NCI-H82 (cell line): ENCODE data around the gene GABBR2.
"Not testable (repeated sequence)": the region's sequence is repeated elsewhere in the genome, so short reads cannot be mapped to it uniquely, and the experiment has no call there.

Source experiments
- DNase-seq: peaks from one replicate; lab custom pipeline; 2025; lab: John Stamatoyannopoulos, UW

GABBR2 gene

DNA sequence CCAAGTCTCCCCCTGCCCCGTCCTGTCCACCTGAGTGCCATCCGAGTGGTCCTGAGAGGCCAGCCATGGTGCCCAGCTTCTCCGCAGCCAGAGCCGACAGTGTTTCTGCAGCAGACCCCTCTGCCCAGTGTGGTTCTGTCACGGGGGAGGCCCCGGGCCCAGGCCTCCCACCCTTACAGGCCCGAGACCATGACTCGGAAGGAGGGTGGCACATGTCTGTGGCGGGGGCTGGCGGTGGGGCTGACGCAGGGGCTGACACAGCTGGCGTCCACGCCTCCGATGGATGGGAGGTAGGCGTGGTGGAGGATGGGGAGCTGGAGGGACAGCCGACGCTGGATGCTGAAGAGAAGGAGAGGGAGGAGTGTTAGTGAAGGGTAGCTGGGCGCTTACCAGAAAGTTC is 418.3 kb downstream of the GABBR2 start:
- DNase-seq: no peak

DNA sequence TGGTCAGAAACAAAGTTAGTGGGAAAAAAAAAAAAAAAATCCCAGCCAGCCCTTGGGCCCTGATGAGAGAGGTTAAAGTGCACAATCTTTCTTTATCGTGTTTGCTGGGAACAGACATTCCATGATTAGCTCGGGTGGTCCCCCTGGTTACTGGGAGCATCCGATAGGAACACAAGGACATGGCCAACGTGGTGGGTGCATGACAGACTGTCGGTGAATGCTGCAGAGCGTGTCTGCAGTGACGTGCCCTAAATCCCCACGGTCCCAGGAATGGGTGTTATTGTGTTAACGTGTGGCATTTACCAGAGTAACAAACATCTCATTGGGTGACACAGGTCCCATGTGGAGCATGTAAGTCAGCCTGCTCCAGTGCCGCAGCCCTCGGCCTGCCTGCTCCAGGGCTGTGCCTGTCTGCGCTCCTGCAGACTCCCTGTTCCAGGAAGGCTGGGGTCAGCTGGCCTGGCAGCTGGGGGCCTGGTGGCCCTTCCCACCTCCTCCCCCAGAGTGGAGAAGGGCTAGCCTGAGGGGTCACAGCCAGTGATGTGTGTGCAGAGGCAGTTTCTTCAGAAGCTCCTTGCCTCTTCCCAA is 419.0 kb downstream of the GABBR2 start:
- DNase-seq: no peak

DNA sequence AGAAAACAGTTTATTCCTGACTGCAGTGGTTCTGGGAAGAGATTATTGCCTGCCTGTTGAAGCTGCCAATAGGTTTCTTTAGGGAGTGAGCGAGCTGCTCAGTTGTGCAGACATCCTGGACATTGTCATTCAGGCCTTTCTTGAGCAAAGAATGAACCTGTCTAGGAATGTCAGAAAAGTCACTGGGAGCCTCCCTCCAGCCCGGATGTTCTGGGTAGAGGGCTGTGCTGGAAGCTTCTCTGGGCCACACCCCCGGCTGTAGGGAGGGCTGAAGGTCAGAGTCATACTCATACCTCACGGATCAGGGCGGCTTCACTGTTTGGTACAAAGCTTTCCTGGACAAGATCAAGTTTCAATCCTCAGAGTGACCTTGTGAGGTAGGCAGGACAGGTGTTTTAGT is 419.9 kb downstream of the GABBR2 start:
- no peak for DNase-seq

DNA sequence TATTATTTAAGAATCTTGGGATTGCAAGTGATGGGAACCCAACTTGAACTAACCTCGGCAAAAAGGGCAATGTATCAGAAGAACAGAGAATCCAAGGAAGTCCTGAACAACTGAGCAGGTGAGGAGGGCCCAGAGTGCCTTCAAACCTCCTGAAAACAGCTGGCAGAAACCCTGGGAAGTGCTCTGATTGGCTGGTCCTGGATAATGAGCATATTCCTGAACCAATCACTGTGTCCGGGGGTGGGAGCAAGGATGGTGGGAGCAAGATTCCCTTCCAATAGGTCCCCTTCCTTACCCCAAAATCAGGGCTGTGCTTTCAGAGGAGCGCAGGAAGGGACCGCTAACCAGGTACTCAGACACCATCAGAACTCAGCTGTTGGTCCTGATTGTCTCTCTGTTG is 421.4 kb downstream of the GABBR2 start:
- DNase-seq: peak; percentile 34

DNA sequence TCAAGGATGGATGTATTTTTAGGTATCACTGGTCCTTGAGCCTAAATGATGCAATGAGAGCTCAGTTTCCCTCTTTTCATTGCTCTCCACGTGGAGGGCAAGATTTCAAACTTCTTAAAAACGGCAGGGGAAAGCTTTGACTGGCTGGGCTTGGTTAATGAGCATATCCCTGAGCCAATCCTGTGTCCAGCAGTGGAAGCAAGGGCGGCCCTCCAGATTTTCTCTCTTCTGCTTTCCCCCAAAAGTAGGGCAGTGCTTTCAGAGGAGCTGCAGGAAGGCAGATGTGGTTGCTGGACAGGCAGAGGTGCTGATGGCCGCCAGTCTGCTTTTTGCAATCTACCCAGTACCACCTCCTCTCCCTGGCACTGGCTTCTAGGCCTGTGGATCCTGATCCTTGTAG is 423.3 kb downstream of the GABBR2 start:
- no peak for DNase-seq

DNA sequence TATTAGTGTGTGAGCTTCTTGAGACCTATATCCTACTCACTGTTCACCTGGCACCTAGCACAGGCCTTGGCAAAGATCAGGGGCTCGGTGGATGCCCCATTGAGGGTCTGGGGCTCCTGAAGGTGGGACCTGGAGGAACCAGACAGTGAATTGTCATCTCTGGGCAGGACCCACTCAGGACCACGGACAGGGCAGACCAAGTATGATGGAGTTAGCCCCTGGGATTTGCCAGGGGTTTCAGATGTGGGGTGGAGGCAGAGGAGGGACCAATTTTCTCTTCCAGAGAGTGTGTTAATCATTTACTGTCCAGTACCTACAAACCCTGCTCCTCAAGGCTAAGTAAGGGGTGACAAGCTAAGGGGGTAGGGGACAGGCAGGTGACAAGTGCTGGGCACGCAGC is 424.0 kb downstream of the GABBR2 start:
- DNase-seq: no peak

DNA sequence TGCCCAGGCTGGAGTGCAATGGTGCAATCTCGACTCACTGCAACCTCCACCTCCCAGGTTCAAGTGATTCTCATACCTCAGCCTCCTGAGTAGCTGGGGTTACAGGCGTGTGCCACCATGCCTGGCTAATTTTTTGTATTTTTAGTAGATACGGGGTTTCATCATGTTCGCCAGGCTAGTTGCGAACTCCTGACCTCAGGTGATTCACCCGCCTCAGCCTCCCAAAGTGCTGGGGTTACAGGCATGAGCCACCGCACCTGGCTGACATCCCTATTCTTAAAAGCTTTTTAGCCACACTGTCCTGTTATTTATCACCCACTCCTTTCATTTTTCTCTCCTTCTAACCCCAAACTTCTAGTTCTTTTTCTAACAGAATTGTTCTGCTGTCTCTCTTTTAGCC is 425.6 kb downstream of the GABBR2 start:
- not testable (repeated sequence) for DNase-seq

DNA sequence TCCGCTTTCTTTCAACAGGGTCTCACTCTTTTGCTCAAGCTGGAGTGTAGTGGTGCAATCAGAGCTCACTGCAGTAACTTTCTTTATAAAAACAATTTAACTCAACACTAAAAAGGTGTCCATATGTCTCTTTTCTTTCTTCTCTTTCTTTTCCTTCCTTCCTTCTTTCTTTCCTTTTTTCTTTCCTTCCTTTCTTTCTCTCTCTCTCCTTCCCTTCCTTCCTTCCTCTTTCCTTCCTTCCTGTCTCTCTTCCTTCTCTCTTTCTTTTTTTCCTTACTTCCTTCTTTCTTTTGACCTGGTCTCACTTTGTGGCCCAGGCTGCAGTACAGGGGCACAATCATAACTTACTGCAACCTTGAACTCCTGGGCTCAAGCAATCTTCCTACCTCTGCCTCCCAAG is 427.5 kb downstream of the GABBR2 start:
- DNase-seq: no peak

DNA sequence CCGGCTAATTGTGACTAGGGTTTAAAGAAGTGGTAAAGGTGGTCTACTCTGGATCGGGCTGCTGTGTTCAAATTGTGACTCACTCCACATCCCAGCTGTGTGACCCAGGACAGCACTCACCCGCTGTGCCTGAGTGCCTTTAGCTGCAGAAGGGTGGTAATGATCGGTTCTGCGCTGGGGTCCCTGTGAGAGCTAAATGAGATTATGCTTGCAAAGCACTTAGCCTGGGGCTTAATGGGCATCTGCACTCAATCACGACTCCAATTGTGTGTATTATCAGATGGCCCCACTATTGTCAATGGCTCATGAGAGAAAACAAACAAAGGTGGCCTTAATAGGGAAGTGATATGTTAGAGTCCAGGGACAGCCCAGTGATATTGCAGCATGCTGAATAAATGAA is 428.2 kb downstream of the GABBR2 start:
- peak; percentile 97 for DNase-seq

DNA sequence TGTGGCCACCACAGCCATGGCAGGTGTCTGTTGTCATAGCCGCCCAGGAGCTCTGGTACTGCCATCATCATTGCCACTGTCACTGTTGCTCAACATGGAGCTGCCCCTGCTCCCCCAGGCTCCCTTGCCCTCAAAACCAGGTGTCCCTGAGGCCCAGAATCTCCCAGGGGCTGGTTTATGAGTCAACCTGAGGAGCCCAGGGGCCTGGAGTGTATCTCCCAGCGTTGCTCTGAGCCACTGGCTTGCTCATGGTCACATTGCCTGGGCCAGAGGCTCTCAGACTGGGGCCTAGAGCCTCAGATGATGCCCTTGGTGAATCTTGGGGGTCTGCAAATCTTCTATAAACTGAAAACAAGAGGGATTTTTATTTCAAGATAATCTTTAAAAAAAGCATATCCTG is 428.6 kb downstream of the GABBR2 start:
- no peak for DNase-seq

DNA sequence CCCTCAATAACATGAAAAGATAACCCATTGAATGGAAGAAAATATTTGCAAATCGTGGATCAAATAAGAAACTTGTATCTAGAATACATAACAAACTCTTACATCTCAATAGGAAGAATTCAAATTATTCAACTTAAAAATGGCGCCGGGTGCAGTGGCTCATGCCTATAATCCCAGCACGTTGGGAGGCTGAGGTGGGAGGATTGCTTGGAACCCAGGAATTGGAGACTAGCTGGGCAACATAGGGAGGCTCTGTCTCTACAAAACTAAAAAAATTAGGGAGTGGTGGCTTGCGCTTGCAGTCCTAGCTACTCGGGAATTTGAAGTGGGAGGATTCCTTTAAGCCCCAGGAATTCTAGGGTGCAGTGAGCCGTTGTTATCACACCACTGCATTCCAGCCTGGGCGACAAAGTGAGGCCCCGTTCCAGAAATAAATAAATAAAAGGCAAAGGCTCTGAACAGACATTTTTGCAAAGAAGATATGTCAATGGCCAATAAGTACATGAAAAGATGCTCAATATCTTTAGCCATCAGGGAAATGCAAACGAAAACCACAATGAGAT is 431.7 kb downstream of the GABBR2 start:
- no peak for DNase-seq

DNA sequence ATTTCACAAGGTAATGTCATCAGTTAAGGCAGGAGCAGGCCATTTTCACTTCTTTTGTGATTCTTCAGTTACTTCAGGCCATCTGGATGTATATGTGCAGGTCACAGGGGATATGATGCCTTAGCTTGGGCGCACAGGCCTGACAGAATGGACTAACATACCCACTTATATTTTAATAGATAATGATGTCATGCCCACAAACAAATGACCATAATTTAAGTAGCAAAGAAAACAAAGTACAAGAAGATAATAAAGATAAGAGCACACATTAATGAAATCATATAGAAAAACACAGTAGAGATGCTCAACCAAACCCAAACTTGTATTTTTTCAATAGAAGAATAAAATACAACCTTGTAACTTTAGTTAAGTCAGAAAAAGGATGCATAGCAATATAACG is 433.6 kb downstream of the GABBR2 start:
- DNase-seq: no peak

DNA sequence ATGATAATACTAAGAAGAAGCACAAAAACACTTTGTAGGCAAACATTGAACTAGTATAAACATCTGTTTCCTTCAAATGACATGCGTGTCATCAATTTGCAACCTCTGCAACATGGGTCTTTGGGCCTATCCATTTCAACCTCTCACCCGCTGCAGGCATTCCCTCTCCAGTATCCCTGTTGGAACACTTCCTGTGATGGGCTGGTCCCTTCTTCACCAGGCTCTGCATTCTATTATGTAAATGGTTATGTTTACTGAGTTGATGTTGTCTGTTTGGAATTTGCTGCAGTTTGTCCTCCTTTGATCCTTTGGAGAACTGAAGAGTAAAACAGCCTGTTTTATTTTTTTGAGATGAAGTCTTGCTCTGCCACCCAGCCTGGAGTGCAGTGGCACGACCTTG is 436.7 kb downstream of the GABBR2 start:
- no peak for DNase-seq

DNA sequence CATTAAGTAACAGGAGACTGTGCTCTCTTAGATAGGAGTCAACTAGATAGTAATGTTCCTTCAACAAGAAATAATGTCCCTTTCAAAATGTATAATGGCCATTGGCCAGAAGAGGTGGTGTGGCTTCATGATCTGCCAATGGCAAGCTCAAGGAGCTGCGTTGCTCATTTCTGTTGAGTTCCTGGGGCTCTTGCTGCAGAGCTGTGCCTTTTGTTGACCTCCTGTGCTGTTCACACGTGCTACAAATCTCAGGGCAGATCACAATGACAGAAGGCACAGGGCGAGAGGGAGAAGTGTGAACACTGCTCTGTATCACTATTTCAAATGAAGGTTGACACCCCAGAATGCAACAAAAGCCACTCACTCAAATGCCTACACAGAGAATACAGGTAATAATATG is 437.3 kb downstream of the GABBR2 start:
- DNase-seq: no peak

DNA sequence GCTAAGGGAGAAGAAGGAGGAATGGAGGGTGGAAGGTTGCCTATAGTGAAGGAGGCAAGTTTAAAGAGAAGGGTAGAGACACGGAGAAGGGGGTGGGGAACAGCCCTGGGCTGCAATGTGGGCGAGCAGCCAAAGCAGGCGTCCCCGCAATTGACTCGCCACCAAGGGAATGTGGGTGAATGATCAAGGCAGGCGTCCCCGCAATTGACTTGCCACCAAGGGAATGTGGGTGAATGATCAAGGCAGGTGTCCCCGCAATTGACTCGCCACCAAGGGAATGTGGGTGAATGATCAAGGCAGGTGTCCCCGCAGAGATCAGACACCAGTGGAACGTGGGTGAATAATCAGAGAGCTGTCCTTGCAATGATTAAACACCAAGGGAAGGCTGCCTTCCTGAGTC is 438.5 kb downstream of the GABBR2 start:
- not testable (repeated sequence) for DNase-seq

DNA sequence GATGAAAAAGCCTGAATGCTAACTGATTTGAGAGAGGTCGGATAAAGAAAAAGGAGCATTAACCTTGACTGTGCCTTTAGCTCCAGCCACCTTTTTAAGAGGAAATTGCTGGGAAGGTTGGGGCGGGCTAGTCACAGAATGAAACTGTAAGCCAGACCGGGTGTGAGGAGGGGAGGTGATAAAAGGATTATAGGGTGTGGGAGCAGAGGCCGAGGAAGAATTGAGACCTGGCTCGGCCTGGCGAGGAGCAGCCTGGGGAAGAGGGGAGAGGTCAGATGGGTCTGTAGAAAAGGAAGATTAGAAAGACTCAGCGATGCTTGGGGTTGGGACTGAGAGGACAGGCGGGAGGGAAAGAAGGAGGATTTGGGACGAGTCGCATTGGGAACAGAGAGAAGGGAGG is 439.1 kb downstream of the GABBR2 start:
- peak; percentile 59 for DNase-seq

DNA sequence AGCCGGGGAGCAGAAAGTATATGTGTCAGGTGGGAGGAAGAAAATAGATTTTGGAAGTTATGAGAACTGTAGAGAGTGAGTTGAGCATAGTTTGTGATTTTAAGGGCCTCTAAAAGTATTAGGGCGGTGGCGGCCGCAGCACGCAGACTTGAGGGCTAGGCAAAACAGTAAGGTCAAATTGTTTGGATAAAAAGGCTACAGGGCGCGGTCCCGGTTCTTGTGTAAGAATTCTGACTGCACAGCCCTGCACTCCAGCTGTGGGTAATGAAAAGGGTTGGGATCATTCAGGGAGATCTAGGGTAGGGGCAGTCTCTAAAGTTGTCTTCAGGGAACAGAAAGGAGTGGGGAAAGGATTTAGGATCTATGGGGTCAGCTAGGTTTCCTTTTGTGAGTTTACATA is 441.2 kb downstream of the GABBR2 start:
- DNase-seq: not testable (repeated sequence)

DNA sequence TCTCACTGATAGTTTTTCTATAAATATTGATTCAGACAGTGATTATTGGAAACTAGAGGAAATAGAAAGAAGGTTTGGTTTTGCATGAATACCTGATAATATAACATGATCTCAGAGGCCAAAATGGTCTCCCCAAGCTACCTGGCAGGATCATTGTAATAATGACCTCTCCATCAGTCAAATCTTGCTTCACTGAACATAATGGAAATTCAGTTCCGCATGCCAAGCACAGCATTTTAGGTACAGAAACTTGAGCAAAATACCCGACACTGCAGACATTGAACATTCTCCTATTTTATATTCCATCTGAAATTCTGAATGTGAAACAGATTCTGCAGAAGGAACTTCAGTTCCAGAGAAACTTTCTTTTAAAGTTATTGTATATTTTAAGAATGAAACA is 444.2 kb downstream of the GABBR2 start:
- no peak for DNase-seq

DNA sequence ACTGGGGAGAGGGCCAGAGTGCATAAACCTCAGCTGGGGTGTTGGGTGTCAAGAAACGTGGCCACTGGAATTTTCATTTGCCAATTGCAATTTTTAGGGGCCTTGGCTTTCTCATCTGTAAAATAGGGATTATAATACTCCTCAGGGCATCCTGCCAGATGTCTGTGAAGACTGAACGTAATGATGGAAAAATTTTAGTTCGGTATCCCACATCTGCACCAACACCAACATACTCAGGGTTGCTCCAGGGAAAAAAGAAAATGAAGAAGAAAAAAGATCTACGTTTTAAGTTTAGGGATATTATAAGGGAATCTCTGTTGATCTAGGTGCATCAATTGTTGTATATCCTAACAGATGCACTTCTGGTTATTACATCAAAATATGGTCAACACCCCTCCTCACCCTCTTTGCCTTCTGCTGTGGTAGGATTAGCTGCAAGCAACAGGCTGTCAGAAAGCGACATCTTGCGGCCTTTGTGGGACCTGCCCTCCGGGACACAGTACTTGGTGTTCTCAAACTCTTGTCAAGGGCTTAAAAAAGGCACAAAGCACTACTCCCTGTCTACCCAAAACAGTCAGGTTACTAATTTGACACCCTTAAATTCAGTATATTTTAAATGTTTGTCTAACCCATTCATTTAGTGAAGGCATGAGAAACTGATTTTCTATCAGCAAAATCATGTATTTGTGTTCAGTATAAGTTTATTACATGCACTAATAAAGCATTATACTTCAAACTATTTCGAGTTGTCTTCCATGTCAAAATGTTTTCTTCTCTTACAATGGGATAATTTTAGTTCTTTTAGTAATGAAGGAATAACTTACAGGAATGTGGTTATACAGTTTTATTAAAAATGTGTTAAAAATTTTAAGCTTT is 445.0 kb downstream of the GABBR2 start:
- peak; percentile 92 for DNase-seq

DNA sequence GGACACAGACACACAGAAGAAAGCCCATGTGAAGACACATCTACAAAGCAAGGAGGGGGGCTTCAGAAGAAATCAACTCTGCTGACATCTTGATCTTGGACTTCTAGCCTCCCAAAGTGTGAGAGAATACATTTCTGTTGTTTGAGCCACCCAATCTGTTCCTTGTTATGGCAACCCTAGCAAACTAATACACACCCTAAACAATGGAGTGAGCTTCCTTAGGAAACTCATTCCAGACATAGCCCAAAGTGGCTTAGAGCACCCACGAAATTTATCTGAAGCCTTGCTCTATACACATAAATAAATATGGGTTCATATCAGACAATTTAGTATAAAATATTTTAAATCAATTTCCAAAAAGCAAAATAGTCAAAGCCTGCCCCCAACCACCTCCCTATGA is 445.7 kb downstream of the GABBR2 start:
- DNase-seq: no peak

DNA sequence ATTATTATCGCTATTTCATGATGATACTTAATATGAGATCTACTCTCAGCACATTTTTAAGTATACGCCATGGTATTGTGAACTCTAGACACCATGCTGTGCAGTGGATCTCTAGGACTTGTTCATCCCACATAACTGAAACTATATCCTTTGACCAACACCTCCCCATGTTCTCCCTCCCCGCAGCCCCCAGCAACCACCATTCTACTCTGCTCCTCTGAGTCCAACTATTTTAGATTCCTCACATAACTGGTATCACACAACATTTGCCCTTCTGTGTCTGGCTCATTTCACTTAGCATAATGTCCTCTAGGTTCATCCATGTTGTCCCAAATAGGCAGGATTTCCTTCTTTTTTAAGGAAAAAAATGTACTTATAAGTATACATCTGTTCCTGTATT is 446.7 kb downstream of the GABBR2 start:
- DNase-seq: no peak

DNA sequence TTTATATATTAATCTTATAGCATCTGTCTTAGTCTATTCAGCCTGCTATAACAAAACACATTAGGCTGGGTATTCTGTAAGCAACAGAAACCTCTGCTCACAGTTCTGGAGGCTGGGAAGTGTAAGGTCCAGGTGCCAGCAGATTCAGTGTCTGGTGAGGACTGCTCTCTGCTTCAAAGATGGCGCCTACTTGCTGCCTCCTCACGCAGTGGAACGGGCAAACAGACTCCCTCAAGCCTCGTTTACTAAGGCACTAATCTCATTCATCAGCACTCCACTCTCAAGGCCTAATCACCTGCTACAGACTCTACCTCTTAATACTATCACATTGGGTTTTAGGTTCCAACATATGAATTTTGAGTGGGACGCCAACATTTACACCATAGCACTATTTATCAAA is 448.1 kb downstream of the GABBR2 start:
- peak; percentile 76 for DNase-seq

DNA sequence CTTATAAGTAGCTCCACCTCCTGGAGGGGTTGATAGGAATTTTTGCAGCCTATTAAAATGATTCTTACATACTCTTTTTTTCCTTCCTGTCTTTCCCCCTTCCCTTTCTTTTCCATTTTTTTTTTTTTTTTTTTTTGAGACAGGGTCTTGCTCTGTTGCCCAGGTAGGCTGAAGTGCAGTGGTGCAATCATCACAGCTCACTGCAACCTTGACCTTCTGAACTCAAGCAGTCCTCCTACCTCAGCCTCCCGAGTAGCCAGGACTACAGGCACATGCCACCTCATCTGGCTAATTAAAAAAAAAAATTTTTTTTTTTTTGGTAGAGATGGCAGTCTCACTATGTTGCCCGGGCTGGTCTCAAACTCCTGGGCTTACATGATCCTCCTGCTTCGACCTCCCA is 448.9 kb downstream of the GABBR2 start:
- DNase-seq: no peak

DNA sequence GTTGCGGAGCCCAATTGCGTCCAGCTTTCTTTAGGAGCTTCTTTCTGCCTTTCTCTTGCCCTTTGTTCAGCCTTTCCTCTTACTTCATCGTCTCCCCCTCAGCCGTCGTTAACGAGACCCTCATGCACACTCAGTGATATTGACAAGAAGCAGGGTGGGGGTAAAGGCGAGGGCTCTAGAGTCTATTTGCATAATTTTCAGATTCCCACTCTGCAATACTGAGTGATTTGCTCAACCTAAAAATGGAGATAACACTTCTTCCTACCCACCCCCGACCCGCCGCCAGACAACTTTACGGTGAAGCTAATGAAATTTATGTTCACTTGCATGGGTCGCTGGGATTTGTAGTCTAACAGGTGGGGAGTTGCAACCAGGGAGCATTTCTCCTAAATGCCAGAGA is 452.0 kb downstream of the GABBR2 start:
- peak; percentile 63 for DNase-seq
